Stimulated activated CD8-positive, alpha-beta memory T cell treated with anti-CD3 and anti-CD28 coated beads, Interleukin-7, amount 100 ng/mL, for 4 hours (primary cell): ENCODE measurements around the gene ADAM10.

ENCODE experiments used
- DNase-seq, 2 donors: peaks; one replicate each; pipeline ENCODE4 v3.0.0-alpha.2; 2020; ENCODE audit warnings: low read depth in 2 of 2

Gene ADAM10

GRCh38 chr15:58716027-58716426, 33.5 kb downstream of the ADAM10 start:
- DNase-seq, result no peak

GRCh38 chr15:58715266-58715917, 34.1 kb downstream of the ADAM10 start:
- DNase-seq, result no peak

GRCh38 chr15:58710701-58711100, 38.8 kb downstream of the ADAM10 start:
- no peak for DNase-seq

GRCh38 chr15:58707397-58707796, 42.1 kb downstream of the ADAM10 start:
- DNase-seq, result no peak

GRCh38 chr15:58705105-58705504, 44.4 kb downstream of the ADAM10 start:
- no peak for DNase-seq

- DNase-seq, result no peak
Observed at GRCh38 chr15:58704155-58704865, 45.2 kb downstream of the ADAM10 start.

- no peak for DNase-seq
Observed at GRCh38 chr15:58703610-58704009, 45.9 kb downstream of the ADAM10 start.

GRCh38 chr15:58702233-58702632, 47.3 kb downstream of the ADAM10 start:
- DNase-seq, result no peak

GRCh38 chr15:58701376-58701775, 48.1 kb downstream of the ADAM10 start:
- no peak for DNase-seq

- DNase-seq, result no peak
Observed at GRCh38 chr15:58699769-58700168, 49.7 kb downstream of the ADAM10 start.

- DNase-seq, result no peak
Observed at GRCh38 chr15:58698887-58699641, 50.4 kb downstream of the ADAM10 start.

- no peak for DNase-seq
Observed at GRCh38 chr15:58697220-58697619, 52.3 kb downstream of the ADAM10 start.

GRCh38 chr15:58696738-58697137, 52.8 kb downstream of the ADAM10 start:
- no peak for DNase-seq

- DNase-seq, result no peak
Observed at GRCh38 chr15:58694641-58695398, 54.7 kb downstream of the ADAM10 start.

- no peak for DNase-seq
Observed at GRCh38 chr15:58690703-58691102, 58.8 kb downstream of the ADAM10 start.

GRCh38 chr15:58689646-58690045, 59.9 kb downstream of the ADAM10 start:
- no peak for DNase-seq

- DNase-seq, result no peak
Observed at GRCh38 chr15:58686286-58686685, 63.2 kb downstream of the ADAM10 start.

- DNase-seq, result no peak
Observed at GRCh38 chr15:58684751-58685150, 64.8 kb downstream of the ADAM10 start.

- no peak for DNase-seq
Observed at GRCh38 chr15:58684036-58684710, 65.3 kb downstream of the ADAM10 start.

- no peak for DNase-seq
Observed at GRCh38 chr15:58682234-58682633, 67.3 kb downstream of the ADAM10 start.

- DNase-seq, result no peak
Observed at GRCh38 chr15:58678683-58679082, 70.8 kb downstream of the ADAM10 start.

- DNase-seq, result no peak
Observed at GRCh38 chr15:58677426-58677825, 72.1 kb downstream of the ADAM10 start.
